HT1080 (cell line): ENCODE results near the gene PLCD3. TPM values are rescaled to one million over a fixed set of nuclear protein-coding genes. Genes with fewer than 3 reads are reported as not detected.
"Not testable (repeated sequence)": the region's sequence is repeated elsewhere in the genome, so short reads cannot be mapped to it uniquely, and the experiment has no call there.

Experiments used
- DNase-seq: peaks from one replicate; pipeline ENCODE4 v3.0.0-alpha.2; 2015; ENCODE audit warnings: low read depth
- total RNA-seq: library from RNA; depleted of rRNA; stranded (reverse); fragments of >200 nt; shearing (Covaris generic); gene quantifications from 2 replicates; pipeline ENCODE4 v1.2.3, GENCODE V29; 2014

PLCD3 gene
- total RNA-seq, 1 experiment from 2014 or later = 56.2 TPM

DNA sequence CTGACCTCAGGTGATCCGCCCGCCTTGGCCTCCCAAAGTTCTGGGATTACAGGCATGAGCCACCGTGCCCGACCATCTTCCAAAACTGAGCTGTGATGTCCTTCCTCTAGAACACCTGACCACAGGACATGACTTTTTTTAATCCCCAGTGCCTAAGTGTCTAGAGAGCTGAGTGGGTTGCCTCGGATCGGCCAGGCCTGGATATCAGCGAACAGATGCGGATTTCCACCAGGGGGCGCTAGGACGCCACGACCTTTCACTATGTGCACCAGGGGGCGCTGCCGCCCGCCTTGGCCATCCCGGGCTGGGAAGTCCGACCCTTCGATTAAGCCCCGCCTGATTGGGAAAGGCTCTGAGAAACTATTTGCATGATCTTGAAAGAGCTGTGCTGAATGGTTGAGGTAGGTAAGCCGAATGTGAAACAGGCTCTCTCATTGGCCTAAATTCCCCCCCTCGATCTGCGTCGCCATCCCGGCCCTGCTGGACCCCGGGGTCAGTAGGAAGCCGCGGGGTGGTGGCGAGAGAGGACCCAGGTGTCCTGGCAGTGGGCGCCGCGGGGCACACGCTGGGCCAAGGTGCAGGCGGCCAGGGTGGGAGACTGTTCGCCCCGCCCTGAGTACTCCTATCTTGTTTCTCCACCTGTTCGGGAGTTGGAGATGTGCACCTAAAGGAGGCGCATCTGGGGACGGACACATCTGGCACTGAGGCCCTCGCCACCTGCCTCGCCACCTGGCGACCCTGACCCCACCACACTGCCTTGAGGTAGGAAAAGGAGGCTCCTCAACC, 3.1 kb upstream of the PLCD3 start, which contains the start of gene ACBD4:
Gene ACBD4, plus strand, starts transcription at position 496 of the 786 bp plus-strand sequence. CDS start 458 bp downstream, outside the sequence.
- DNase-seq = peak; percentile 95

DNA sequence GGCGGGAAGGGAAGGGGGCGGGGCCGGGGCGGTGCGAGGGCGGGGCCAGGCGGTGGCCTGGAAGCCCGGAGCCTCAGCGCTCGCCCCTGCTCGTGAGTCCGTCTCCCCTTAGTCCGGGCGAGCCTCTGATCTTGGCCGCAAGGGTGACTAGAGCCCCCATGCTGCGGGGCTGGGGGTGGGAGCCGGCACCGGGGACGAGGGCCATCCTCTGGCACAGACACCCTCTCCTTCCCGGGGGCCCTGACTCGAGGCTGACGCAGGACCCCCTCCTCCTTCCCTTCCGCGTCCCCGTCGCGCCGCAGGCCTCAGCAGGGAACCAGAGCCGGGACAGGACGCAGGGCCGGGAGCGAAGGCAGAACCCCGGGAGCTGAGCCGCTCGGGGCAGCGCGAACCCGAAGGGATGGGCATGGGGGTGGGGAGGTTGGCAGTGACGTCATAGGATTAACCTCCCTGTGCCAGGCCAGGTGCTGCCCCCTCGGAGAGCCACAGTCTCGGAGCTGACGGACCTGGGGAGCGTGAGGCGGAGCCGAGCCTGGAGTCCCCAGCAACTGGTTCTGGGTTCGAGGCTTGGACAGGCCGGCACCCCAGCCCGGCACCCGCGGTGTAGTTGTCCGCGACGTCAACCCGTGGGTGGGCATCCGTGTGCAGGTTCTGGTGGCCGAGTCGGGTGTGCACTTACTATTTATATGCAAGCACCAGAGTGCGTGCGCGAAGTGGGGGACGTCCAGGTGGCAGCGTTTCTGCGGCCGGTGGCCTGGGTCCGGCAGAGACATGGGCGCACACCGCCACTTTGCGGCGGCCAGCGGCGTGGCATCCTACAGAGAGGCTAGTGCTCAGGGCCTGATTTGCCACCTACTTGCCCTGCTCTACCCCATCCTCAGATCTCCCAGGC, 503 bp upstream of the PLCD3 start:
- peak; percentile 86 for DNase-seq

GRCh38 chr17:45131616-45132319, 547 bp downstream of the PLCD3 start:
- no peak for DNase-seq

- DNase-seq = no peak
These were observed 1.4 kb downstream of the PLCD3 start for GRCh38 chr17:45130681-45131615.

DNA sequence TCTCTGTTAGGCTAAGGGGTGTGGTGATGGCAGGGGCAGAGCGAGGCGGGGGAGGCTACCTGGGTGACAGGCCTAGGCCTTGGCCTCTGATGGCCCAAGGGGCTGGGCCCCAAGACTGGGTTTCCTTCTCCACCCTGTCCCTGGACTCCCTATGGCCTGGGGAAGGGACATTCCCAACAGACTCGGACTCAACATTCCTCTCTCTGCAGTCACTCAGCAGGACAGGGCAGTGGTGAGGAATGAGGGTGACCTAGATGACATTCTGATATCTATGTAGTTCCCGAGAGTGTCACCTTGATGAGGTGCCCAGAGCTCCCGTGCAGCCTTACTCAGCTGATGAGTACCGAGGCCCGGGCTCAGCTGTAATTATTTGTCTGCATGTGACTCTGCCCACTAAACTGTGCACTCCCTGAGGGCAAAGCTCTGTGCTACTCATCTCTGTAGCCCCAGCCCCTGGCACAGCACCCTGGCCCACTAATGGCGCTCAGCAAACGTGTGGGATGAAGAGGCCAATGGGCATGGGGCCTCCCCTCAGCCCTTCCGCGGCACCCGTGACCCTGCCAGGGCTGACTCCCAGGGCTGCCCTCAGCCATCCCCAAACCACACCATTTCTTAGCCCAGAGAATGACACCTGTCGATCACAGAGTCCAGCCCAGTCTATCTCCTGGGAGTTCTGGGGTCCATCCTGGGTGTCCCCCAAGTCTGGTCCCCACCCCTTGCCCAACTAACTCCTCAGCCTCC, 2.2 kb downstream of the PLCD3 start:
- DNase-seq = no peak

DNA sequence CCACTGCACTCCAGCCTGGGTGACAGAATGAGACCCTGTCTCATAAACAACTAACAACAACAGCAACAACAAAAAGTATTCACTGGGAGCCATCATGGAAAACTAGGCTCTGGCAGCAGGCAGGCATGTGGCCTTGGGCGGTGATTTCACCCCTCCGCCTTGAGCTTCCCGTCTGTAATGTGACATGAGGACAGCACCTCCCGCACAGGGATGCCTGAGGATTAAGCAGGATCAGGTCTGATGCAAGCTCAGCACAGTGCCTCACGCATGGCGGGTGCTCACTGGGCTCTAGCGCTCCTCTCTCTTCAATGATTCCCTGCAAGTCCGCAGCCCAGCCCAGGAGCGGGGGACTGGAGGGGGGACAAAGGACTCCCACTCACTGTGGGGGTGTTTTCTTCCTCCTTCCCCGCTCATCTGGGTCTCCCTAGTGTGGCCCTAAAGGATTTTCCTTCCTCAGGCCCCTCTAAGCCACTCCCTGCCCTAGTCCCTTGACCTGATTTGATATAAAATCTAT, 2.8 kb downstream of the PLCD3 start:
- DNase-seq = no peak

DNA sequence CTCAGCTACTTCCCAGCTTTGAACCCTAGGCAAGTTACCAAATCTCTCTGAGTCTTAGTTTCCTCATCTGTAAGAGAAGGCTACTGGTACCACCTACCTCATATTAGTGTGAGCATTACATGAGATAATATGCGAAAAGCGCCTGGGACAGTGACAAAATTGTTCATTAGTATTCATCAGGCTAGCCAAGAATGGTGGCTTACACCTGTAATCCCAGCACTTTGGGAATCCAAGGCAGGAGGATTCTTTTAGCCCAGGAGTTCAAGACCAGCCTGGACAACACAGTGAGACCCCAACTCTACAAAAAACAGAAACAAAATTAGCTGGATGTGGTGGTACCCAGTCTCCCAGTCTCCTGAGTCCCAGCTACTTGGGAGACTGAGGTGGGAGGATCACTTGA, 3.3 kb downstream of the PLCD3 start:
- no peak for DNase-seq

DNA sequence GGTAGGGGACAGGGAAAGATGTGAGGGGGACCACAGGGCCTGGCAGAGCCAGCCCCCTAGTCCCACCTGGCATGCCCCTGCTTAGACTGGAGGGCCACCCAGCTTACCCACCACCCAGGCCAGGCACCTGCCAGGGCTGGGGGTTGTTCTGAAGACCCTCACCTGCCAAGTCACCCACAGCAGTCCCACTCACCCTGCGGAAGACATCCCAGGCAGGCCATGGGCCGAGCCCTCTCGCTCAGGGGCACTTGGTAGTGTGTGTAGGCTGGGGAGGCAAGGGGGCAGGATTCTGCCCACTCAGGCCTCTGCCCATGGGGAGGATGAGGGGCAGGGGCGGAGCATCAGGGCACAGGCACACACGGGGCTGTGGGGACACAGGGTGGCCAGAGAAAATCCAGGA, 4.0 kb downstream of the PLCD3 start:
- DNase-seq = no peak

DNA sequence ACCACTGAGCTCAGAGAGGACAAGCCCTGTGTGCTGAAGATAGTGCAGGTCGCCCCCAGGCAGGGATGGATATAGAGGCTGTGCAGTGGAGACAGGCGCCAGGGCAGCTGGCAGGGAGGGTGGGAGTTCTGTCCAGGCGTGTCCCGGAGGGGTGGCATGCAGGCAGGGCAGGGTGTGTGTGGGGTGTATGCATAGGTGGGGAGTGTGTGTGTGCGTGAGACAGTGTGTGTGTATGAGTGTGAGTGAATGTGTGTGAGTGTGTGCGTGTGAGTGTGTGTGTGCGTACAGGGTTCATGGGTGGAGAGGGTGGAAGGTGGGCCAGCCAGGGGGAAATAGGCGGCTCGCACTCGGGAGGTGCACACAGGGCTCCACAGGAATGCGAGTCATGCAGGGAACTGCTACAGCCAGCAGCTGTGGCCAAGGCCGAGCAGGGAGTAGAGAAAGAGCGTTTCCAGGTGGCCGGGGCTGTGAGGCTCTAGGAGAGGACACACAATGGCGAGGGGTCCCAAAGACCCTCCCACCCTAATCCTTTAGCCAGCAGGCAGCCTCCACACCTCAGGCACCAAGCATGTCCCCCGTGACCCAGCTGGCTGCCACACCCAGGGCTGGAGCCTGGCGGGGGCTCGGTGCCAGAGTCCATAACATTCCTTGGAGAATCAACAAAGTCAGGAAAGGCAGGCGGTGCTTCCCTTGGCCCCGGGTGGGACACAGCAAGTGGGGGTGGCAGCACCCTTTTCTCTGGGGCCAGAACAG, 4.6 kb downstream of the PLCD3 start:
- peak; percentile 48 for DNase-seq

GRCh38 chr17:45127207-45127547, 5.1 kb downstream of the PLCD3 start:
- DNase-seq = no peak

GRCh38 chr17:45125509-45125908, 6.8 kb downstream of the PLCD3 start:
- DNase-seq = no peak

GRCh38 chr17:45124797-45125122, 7.6 kb downstream of the PLCD3 start:
- DNase-seq = not testable (repeated sequence)

- DNase-seq = peak; percentile 99
These were observed 8.2 kb downstream of the PLCD3 start for GRCh38 chr17:45123930-45124796.

GRCh38 chr17:45123076-45123770, 9.1 kb downstream of the PLCD3 start:
- no peak for DNase-seq

GRCh38 chr17:45121055-45121454, 11.3 kb downstream of the PLCD3 start:
- DNase-seq = no peak

DNA sequence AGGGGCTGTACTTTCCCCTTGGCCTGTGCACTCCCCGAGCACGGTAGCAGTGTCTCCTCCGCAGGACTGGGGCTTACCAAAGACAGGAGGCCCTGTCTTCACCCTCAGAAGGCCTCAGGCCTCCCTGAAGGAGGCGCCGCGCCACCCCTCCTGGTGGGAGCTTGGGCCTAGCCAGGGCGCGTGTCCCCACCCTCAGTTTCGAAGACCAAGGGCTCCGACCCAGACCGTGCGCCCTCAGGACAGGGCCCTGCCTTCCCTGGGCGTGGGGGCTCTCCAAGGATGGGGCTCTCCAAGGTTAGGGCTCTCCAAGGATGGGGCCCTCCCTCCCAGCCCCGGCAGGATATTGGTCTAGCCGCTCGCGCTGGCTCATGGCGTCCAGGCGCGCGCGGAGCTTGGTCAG, 11.8 kb downstream of the PLCD3 start:
- no peak for DNase-seq

DNA sequence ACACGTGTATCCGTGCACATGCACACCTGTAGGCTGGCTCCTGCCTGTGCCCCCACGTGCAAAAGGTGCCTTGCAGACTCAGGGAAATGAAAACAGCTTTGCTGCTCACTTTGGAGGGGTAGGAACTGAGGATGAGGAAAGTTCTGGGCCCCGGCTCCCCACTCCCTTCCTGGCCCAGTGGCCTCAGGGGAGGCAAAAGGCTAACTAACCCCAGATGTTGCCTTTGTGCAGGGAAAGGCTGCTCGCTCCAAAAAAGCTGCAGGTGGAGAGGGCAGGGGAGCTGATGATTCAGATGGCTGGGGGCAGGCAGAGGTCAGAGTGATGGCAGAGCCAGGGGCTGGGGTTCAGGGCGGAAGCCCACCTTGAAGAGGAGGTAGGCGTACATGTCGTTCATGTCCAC, 12.4 kb downstream of the PLCD3 start:
- no peak for DNase-seq

GRCh38 chr17:45118691-45119090, 13.6 kb downstream of the PLCD3 start:
- DNase-seq = no peak
